Stimulated activated CD4-positive, alpha-beta T cell treated with anti-CD3 and anti-CD28 coated beads, Interleukin-12 subunit alpha, Interleukin-12 subunit beta, amount 100 ng/mL, for 48 hours (primary cell): Measurements from ENCODE around the gene RANBP9.

Experiments
- DNase-seq, 3 donors: peaks; one replicate each; pipeline ENCODE4 v3.0.0-alpha.2; 2020; ENCODE audit warnings: low read depth in 2 of 3, low spot score in 1 of 3

RANBP9 gene

DNA sequence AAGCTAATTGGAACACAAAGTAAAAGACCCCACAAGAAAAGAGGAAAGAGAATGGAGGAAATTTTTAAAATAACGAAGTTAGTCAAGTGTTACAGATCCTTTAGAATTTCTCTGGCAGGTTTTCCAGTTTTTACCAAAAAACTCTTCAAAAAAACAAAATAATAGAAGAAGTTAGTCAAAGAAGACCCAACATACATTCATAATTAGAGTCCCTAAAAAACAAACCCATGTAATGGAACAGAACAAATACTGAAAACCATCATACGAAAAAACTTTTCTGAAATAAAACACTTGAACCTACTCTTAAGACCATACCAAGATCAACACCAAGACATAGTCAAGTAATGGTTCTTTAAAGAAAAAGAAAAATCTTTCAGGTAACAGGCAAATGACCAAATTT, 31.6 kb downstream of the RANBP9 start:
- no peak for DNase-seq

DNA sequence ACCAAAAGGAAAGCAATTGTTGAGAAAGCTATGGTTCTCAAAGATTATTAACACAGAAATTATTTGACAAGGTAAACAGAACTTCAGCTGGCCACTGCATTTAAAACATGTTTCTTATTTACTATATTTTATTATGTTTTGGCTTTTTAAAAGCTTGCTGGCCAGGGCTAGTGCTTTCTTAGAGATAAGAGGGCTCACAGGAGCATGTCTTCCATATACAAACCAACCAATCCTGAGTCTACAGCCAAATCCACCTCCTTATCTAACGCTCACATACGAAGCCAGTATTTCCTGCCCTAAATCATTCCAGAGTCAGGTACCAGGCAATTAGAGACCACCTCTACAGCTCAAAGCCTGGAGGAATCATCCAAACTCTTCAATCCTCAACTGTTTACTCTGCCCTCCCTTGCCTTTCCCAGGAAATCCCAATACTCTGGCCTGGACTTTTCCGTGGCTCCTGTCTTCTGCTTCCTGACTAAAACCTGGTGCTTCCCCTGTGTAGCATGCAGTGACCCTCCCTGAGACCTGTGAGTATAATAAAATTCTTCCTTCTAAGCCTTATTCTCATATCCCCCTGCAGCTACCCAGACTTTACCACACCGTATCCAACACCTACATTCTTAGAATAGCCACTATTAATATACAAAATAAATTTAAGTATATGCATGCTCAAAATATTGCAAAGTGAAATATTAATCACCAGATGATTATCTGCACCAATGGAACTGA, 33.2 kb downstream of the RANBP9 start:
- DNase-seq = no peak

DNA sequence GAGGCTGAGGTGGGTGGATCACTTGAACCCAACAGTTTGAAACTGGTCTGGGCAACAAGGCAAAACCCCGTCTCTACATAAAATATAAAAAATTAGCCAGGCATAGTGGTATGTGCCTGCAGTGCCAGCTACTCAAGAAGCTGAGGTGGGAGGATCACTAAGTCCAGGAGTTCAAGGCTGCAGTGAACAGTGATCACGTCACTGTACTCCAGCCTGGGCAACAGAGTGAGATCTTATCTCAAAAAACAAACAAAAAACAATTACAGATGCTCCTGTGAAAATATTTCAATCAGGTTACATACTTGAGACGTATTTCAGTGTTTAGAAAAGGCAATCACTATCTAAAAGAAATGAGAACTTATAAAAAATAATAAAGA, 33.8 kb downstream of the RANBP9 start:
- DNase-seq = no peak

DNA sequence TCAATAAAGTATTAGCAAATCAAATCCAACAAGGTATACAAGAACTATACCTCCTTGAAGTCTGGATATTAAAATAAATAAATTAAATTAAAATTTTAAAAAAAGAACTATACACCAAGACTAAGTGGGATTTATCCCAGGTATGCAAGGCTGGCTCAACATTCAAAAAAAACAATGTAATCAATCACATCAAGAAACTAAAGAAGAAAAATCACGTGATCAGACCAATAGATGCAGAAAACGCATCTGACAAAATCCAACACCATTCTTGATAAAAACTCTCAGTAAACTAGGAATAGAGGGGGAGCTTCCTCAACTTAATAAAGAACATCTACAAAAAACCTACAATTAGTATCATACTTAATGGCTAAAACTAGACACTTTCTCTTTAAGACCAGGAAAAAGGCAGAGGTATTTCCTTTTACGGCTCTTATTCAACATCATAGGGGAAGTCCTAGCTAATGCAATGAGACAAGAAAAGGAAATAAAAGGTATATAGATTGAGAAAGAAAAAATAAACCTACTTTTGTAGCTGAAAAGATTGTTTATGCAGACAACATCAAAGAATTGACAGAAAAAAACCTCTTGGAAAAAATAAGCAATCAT, 35.0 kb downstream of the RANBP9 start:
- no peak for DNase-seq

DNA sequence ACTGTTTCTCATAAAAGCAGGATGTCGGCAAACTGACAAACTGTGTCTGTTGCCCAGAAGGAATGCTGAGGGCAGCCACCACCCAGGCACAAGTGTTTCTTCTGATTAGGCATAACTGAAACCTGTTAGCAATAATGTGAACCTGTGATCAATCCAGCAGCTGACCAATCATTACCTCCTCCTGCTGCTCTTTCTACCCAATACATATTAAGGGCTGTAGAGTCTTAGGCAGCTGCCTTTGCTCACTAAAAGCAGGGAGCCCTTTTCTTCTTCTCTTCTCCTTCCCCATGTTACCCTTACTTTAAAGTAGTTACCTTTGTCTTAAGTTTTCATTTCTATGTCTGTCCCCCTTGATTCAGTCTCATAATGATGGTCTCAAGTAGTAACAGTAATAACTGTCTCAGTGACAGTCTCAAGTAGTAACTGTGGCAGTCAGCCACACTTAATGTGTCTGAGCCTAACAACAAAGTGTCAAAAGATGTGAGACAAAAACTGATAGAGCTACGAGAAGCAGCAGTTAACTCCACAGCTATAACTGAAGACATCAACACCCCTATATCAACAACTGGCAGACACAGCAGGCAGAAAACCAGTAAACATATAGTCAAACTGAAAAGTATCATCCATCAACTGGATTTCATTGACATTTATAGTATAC, 37.0 kb downstream of the RANBP9 start:
- DNase-seq = no peak

DNA sequence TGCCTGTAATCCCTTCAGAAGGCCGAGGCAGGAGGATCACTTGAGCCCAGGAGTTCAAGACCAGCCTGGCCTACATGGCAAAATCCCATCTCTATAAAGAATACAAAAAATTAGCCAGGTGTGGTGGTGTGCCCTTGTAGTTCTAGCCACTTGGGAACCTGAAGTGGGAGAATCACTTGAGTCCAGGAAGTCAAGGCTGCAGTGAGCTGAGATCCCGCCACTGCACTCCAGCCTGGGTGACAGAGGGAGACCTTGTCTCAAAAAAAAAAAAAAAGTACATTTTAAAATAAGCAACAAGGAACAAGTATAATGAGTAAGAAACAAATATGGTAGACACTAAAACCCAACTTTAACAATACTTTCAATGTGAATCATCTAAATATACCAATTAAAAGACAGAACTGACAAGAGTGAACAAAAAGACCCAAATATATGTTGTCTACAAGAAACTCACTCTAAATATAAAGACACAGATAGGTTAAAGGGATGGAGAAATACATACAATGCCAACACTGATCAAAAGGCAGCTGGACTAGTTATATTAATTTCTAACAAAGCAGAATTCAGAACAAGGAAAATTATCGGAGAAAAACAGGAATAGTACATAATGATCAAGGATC, 37.7 kb downstream of the RANBP9 start:
- no peak for DNase-seq

DNA sequence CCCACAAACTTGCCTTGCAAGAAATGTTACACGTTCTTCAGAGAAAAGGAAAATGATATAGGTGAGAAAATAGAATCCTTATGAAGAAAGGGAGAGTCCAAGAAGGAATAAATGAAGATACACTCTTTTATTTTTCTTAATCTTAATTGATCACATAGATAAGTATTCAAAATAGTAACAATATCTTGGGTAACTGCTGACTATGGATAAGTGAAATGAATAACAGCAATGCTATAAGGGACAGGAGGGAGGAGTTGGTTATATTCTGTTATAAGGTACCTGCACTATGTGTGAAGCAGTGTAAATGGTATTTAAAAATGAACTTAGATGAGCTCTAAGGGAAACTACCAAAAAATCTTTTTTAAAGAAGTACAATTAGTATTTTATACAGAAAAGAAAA, 38.3 kb downstream of the RANBP9 start:
- DNase-seq = no peak

DNA sequence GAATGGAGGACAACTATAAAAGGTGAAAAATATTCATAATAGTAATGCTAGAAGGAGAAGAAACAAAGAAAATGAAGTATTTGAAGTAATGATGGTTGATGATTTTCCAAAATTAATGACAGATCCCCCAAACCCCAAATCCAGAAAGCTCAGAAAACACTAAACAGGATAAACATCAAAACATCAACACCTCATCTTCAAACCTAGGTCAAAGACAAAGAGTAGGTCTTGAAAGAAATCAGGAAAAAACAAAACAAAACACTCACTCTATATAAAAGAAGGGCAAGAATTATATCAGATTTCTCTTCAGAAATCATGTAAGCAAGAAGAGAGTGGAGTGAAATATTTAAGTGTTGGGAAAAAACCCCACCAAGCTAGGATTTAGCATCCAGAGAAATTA, 38.7 kb downstream of the RANBP9 start:
- DNase-seq = no peak

DNA sequence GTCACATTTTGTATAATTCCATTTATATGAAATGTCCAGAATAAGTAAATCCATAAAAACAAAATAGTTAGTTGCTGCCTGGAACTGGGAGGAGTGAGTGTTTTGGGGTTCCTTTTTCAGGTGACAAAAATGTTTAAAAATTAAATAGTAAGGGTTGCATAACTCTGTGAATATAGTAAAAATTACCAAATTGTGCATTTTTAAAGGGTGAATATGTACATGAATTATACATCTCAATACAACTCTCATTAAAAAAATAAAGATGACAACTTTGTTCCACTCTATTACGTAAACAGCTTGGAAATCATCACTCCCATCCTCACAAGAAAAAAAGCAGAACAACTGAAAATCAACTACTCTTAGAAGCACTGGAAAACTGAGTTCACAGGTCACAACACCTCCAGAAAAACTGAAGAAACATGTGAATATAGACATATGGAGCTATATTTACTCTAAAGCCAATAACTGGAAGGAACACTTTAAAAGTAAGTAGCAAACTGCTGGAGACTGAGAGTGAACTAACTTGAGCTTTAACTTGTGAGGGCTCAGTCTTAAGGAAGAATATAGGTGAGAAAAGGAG, 40.0 kb downstream of the RANBP9 start:
- no peak for DNase-seq

DNA sequence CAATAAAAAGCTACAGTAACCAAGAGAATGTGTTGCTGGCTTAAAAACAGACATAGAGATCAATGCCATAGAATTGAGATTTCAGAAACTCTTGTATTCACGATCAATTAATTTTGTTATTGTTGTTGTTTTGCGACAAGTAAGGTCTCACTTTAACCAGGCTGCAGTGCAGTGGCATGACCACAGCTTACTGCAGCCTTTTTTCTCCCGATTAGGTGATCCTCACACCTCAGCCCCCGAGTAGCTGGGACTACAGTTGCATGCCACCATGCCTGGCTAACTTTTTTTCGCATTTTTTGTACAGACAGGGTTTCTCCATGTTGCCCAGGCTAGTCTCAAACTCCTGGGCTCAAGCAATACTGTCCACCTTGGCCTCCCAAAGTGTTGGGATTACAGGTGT, 42.2 kb downstream of the RANBP9 start:
- no peak for DNase-seq

DNA sequence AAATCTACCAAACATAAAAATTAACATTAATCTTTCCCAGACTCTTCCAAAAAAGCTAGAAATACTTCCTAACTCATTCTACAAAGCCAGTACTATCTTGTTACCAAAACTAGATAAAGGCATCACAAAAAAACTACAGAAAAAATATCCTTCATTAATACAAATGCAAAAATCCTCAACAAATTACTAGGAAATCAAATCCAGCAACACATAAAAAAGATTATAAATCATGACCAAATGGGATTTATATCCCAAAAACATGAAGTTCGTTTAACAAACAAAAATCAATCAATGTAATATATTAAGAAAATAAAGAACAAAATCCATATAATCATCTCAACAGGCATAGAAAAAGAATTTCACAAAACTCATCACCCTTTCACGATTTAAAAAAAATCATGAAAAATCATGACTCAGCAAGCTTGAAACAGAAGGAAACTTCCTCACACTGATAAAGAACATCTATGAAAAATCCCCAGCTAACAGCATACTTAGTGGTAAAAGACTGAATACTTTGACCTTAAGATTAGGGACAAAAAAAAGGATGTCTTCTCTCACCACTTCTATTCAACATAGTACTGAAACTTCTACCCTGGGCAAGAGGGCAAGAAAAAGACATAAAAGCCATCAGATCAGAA, 43.2 kb downstream of the RANBP9 start:
- DNase-seq = no peak

DNA sequence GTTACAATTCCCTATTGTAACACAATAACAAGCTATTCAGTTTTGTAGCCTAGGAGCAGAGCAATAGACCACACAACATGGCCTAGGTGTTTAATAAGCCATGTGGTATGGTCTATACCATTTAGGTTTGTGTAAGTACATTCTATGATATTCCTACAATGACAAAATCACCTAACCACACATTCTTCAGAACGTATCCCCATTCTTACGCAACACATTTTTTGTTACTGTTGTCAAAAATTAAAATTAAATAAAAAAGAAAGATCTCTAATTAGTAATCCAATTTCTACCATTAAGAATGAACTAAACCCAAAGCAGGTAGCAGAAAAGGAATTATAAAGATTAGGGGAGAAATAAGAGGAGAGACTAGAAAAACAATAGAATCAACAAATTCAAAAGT, 44.0 kb downstream of the RANBP9 start:
- DNase-seq = no peak

DNA sequence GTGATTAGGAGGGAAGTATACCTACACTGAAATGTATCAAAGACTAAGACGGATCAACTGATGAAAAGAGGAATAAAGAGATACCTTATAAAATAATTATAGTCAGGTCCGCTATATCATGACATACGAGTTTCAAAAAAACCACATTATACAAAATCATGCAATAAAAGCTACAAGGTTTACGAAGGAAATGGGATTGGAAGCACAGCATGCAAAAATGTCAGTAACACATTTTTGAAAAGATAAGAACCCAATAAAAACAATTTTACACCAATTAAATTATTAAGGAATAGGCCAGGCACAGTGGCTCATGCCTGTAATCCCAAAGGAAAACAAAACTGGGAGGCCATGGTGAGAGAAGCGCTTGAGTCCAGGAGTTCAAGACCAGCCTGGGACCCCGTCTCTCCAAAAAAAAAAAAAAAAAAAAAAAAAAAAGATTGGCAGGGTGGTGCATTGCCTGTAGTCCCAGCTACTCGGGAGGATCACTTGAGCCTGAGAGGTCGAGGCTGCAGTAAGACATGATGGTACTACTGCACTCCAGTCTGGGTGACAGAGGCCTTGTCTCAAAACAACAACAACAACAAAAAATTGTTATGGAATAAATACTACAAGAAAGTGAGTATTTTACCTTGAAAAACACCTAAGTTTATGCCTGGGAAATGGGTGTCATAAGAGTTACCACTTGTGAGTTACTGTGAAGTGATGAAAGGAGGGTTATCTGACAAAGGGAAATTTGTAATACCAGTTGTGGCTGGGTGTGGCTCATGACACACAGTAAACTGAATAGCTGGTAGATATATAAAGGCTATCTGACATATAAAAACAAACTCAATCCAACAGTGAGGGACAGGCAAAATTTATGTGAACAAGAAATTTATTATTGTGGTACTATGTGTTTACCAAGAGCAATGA, 45.2 kb downstream of the RANBP9 start:
- no peak for DNase-seq

DNA sequence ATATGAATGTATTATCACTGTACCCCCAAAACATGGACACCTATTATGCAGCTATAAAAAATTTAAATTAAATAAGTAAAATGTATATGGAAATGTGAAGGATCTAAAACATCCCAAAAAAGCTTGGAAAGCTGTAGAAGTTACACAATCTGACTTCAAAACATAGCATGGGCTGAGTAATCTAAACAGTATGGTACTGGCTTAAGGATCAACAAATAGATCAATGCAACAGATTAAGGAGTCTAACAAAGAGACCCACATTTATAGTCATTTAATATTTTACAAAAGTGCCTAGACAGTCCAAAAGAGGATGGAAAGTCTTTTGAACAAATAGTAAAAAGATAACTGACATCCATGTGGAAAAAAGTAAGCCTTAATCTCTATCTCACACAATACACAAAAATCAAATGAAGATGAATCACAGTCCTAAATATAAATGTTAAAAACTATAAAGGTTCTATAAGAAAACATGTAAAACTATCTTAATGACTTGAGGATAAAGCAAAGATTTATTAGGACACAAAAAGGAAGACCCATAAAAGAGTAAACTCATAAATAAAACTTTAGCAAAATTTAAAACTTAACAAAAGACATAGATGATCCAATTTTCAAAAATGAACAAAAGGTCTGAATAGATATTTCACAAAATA, 46.8 kb downstream of the RANBP9 start:
- DNase-seq = no peak

DNA sequence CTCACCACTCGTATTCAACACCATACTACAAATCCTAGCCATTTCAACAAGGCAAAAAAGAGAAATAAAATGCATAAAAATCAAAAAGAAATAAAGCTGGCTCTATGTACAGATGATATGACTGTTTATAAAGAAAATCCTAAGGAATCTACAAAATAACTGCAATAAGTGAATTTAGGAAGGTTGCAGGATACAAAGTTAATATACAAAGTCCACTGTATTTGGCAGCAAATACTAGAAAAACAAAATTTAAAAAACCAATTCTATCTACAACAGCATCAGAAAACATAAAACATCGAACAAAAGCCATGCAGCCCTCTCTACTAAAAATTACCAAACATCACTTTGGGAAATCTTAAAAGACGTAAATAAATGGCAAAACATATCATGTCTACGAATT, 47.6 kb downstream of the RANBP9 start:
- no peak for DNase-seq

DNA sequence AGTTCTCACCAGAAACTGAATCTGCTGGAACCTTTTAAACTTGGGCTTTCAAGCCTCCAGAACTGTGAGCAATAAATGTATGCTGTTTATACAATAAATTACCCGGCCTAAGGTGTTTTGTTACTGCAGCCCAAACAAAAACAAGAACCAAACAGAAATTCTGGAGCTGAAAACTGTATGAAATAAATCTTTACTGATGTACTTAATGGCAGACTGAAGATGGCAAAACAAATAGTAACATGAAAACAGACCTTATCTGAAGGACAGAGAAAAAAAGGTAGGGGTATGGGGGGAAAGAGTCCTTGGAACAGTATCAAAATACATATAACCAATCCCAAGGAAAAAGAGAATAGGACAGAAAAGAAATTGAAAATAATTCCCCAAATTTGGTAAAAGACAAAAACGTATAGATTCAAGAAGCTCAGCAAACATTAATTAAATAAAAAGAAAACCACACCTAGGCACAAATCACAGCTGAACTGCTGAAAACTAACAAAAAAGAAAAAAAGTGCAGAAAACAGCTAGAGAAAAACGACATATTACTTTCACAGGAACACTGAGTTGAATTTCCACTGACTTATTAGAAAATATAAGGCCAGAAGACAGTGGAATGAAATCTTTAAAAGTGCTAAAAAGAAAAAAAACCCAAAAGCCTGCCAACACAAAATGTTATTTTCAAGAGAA, 48.8 kb downstream of the RANBP9 start:
- DNase-seq = no peak

DNA sequence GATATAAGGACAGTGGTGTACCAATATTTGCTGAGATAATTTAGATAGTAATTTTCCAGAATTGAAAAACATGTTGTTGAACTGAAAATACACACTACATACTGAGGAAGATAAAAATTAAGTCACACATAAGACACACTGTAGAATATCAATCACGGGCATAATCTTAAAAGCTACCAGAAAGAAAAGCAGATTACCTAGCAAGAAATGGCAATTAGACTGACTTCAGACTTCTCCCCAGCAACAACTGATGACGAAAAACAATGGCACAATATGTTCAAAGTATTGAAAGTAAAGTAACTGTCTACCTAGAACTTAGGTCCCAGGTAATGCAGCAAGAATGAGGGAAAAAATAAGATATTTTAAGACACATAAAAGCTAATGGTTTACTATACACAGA, 50.0 kb downstream of the RANBP9 start:
- no peak for DNase-seq

DNA sequence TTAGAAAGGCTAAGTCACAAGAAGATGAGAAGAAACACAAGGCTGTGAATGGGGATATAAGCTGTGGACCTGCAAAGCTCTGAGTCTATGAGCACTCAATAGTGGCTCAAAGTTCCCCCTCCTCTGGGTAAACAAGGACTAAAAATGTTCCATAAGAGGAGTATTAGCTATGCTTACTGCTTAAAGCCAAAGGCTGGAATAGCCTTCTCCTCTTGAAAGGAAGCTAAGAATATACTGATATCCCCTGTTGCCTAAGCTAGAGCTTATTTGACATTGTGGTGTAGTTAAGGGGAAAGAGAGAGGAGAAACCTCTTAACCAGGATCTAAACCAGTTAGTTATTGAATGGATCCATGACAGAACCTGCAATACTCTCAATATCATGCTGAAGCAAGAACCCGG, 50.7 kb downstream of the RANBP9 start:
- no peak for DNase-seq

DNA sequence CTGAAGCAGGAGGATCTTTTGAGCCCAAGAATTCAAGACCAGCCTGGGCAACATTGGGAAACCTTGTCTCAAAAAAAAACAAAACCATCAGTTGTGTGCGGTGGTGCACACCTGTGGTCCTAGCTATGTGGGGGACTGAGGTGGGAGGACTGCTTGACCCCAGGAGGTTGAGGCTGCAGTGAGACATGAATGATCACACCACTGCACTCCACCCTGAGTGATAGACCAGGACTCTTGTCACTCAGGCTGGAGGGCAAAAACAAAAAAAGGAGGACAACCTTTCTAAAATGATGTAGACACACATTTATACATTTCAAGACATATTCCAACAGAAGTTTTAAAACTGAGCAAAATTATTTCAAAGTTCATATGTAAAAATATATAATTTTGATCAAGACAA, 51.4 kb downstream of the RANBP9 start:
- no peak for DNase-seq
